HG03442 (cell line): Measurements from ENCODE around the gene CEBPB.

Experiments
- ATAC-seq: cut with Tn5 transposase; IDR thresholded peaks from one replicate; pipeline ENCODE4 v1.9.1; 2021; ENCODE audit warnings: mild to moderate bottlenecking, moderate library complexity; ENCODE audit not compliant: unreplicated experiment

The CEBPB gene

GRCh38 chr20:50210066-50210619, 19.5 kb downstream of the CEBPB start:
- no peak for ATAC-seq

- ATAC-seq: no peak
Measured at GRCh38 chr20:50211091-50211490, 20.5 kb downstream of the CEBPB start.

- no peak for ATAC-seq
Measured at GRCh38 chr20:50213531-50214106, 23.0 kb downstream of the CEBPB start.

- ATAC-seq: no peak
Measured at GRCh38 chr20:50214226-50215024, 23.8 kb downstream of the CEBPB start.

- ATAC-seq: no peak
Measured at GRCh38 chr20:50215101-50215690, 24.6 kb downstream of the CEBPB start.

- ATAC-seq: no peak
Measured at GRCh38 chr20:50215926-50216325, 25.3 kb downstream of the CEBPB start.

- ATAC-seq: no peak
Measured at GRCh38 chr20:50216543-50217206, 26.0 kb downstream of the CEBPB start.

GRCh38 chr20:50217207-50217949, 26.7 kb downstream of the CEBPB start:
- ATAC-seq: no peak

GRCh38 chr20:50218987-50219435, 28.4 kb downstream of the CEBPB start:
- no peak for ATAC-seq

GRCh38 chr20:50219600-50219999, 29.0 kb downstream of the CEBPB start:
- no peak for ATAC-seq

GRCh38 chr20:50220093-50220893, 29.7 kb downstream of the CEBPB start:
- no peak for ATAC-seq

- ATAC-seq: no peak
Measured at GRCh38 chr20:50220894-50221365, 30.3 kb downstream of the CEBPB start.

GRCh38 chr20:50221501-50222308, 31.1 kb downstream of the CEBPB start:
- ATAC-seq: no peak

- no peak for ATAC-seq
Measured at GRCh38 chr20:50222309-50223038, 31.8 kb downstream of the CEBPB start.

- no peak for ATAC-seq
Measured at GRCh38 chr20:50223039-50224005, 32.7 kb downstream of the CEBPB start.

GRCh38 chr20:50224052-50224451, 33.4 kb downstream of the CEBPB start:
- ATAC-seq: no peak
